Suppressor macrophage (primary cell): ENCODE measurements around the gene SMOC1.
A peak's percentile ranks its signal among the peaks of the same experiment; 100 is the strongest.

Experiments used
- DNase-seq, 4 experiments: peaks; one replicate each; pipeline ENCODE4 v3.0.0-alpha.2; 2020 to 2022

Gene SMOC1

GRCh38 chr14:70047598-70048312 lies 168.5 kb downstream of the SMOC1 start:
- DNase-seq, result no peak

DNA sequence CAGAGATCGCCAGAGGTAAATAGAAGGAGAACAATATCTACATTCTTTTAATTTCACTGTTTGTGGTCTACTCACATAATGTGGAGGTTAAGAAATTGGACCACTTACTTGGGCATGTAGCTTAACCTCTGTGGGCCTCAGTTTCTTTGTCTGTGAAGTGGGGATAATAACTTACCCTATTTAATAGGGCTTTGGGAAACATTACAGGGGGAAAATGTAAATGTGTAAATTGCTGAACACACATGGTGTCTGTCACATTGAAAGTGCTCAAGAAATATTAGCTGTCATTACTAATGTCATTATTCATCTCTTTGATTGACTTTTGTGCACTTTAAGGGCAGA lies 169.1 kb downstream of the SMOC1 start:
- no peak for DNase-seq

GRCh38 chr14:70049605-70050004 lies 170.4 kb downstream of the SMOC1 start:
- DNase-seq, result no peak

DNA sequence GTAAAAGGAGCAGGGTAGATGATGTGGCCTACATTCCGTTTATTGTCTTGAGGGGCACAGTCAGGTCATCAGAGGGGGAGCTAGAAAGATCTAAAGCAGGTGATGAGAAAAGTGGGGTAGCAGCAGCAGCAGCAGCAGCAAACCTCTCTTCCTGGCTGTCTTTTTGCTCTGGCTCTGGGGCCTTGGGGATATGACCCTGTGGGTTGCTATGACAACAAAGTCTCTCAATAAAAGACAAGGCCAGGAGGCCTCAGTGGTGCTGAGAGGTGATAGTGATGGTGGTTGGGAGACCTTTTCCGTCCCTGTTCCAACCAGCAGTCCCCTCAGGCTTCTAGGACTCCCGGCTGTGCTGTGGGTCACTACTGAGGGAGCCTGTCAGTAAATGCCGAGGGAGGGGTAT lies 170.9 kb downstream of the SMOC1 start:
- no peak for DNase-seq

- peak in 3 of 4 experiments; percentile 7 to 43 (median 32) for DNase-seq
Observed at GRCh38 chr14:70052990-70053389, 173.8 kb downstream of the SMOC1 start.

GRCh38 chr14:70057519-70058136 lies 178.4 kb downstream of the SMOC1 start:
- no peak for DNase-seq

- no peak for DNase-seq
Observed at GRCh38 chr14:70059545-70059944, 180.3 kb downstream of the SMOC1 start.

DNA sequence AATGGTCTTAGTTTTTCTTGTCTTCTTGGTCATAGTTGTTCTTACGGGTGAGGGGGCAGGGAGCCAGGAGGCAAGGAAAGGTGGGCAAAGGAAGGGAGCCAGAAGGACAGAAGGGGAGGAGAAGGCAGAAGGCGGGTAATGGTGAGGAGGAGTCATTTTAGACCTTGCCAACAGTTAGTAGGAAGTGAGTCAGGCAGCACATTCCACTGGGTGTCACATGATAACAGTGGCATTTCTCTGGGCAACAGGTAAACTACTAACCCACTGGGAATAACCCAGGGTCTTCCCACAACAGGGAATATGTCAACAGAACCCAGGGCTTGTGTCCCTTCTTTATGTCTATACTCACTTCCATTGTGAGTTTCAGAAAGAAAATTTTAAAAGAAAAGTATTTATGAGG lies 181.9 kb downstream of the SMOC1 start:
- no peak for DNase-seq

- no peak for DNase-seq
Observed at GRCh38 chr14:70064136-70064865, 185.1 kb downstream of the SMOC1 start.

GRCh38 chr14:70067810-70068209 lies 188.6 kb downstream of the SMOC1 start:
- no peak for DNase-seq

- DNase-seq, result no peak
Observed at GRCh38 chr14:70069186-70069585, 190.0 kb downstream of the SMOC1 start.

DNA sequence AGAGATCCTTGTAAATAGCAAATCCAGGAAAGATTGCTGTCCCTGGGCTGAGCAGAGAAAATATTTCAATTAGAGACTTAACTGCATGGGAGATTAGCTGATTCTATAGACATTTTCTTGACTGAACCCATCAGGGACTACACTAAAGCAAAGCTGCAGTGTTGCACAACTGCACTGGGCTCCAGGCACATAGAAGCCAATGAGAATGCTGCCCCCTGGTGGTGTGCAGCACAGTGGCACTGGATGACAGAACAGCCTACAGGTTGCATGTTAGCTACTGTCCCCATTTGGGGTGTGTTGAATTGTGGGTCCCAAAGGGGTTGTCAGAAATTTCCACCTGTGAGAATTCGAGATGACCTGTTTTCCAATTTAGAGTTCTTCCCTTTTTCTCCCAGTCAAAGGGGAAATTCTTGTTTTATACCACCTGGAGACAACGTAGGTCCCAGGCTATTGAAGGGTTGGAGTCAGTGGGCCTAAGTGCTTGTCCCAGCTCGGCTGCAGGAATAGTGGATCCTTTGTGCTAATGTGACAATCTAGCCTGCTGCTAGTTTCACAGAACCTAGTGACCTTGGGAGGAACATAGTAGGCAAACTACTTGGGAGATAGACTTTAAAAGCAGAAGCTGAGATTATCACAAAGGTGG lies 194.8 kb downstream of the SMOC1 start:
- DNase-seq, result peak; percentile 82 to 88 (median 84)

GRCh38 chr14:70077005-70077404 lies 197.8 kb downstream of the SMOC1 start:
- no peak for DNase-seq

GRCh38 chr14:70077720-70078119 lies 198.5 kb downstream of the SMOC1 start:
- DNase-seq, result no peak

DNA sequence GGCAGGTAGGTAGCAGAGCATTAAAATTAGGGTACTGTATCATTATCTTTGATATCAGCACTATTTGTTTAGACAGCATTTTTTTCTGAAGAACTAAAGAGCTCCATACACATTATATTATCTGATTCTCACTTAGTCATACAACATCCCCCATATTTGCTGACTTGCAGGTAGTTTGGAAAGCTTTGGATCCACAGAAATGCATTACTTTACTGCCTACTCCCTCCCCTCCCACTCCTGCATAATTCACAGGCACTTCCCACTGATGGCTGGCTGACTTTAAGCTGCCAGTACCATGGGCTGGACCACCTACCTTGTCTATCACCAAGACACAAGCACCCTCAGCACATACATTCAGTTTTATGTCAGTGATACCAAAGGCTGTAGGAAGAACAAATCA lies 199.1 kb downstream of the SMOC1 start:
- DNase-seq, result no peak

DNA sequence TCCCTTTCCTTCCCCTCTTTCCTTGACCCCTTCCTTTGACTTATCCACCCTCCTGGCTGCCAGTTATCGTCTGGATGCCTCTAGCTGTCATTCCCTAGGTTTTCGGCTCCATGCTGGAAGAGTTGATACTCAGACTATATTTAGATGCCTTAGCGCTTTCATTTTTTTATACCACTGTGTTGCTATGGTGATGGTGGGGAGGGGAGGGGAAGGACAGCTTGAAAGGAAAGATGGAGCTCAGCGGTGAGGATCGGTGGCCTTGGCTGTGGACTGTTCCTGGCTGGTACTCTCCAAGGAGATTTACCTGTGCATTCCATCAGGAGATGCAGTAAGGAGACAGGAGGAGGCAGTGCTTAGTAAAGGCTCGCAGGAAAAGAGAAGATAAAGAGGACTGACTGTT lies 200.9 kb downstream of the SMOC1 start:
- no peak for DNase-seq
